OCI-LY1 (cell line): ENCODE data around the gene KRTAP5-8.

Source experiments
- H2AFZ ChIP-seq: fragments of 200-600 bp; sonication (generic), shearing (Covaris generic); 2 replicates; pipeline ENCODE4 v1.6.0; 2014; ENCODE audit warnings: antibody characterized with exemption, mild to moderate bottlenecking, low read length
- H3F3A ChIP-seq: fragments of 200-600 bp; sonication (generic), shearing (Covaris generic); 2 replicates; pipeline ENCODE4 v1.6.0; 2014; ENCODE audit warnings: mild to moderate bottlenecking, antibody characterized with exemption, low read length, moderate library complexity; ENCODE audit not compliant: insufficient read depth
- H3K27ac ChIP-seq: fragments of 200-600 bp; sonication (generic); 2 replicates; pipeline ENCODE4 v1.5.1; 2014; ENCODE audit warnings: low read length, mixed run types, mild to moderate bottlenecking, low read depth; ENCODE audit not compliant: poor library complexity, severe bottlenecking
- H3K27me3 ChIP-seq: fragments of 200-600 bp; sonication (generic); 2 replicates; pipeline ENCODE4 v1.6.0; 2014; ENCODE audit warnings: antibody characterized with exemption, mild to moderate bottlenecking, low read length, moderate library complexity; ENCODE audit not compliant: insufficient read depth
- H3K36me3 ChIP-seq: fragments of 200-600 bp; sonication (generic); 2 replicates; pipeline ENCODE4 v1.6.1; 2014; ENCODE audit warnings: mild to moderate bottlenecking, antibody characterized with exemption, low read length, moderate library complexity, mixed read lengths; ENCODE audit not compliant: insufficient read depth
- H3K4me1 ChIP-seq: fragments of 200-600 bp; sonication (generic); 2 replicates; pipeline ENCODE4 v1.5.1; 2014; ENCODE audit warnings: mild to moderate bottlenecking, low read length, moderate library complexity; ENCODE audit not compliant: insufficient read depth, severe bottlenecking
- H3K4me2 ChIP-seq: fragments of 200-600 bp; sonication (generic), shearing (Covaris generic); 2 replicates; pipeline ENCODE4 v1.6.1; 2014; ENCODE audit warnings: low read length
- H3K4me3 ChIP-seq: fragments of 200-600 bp; sonication (generic); 2 replicates; pipeline ENCODE4 v1.5.1; 2014; ENCODE audit warnings: low read length, low read depth, mild to moderate bottlenecking, mixed read lengths; ENCODE audit not compliant: poor library complexity, severe bottlenecking
- H3K79me2 ChIP-seq: fragments of 200-600 bp; shearing (Covaris generic); 2 replicates; pipeline ENCODE4 v1.6.1; 2016; ENCODE audit warnings: mixed run types, low read length, mixed read lengths; ENCODE audit not compliant: insufficient read depth
- H3K9ac ChIP-seq: fragments of 200-600 bp; sonication (generic), shearing (Covaris generic); 2 replicates; pipeline ENCODE4 v1.6.1; 2014; ENCODE audit warnings: mild to moderate bottlenecking, low read length, mixed read lengths
- H3K9me2 ChIP-seq: fragments of 200-600 bp; sonication (generic), shearing (Covaris generic); 2 replicates; pipeline ENCODE4 v1.6.1; 2014; ENCODE audit warnings: low read depth, mild to moderate bottlenecking, low read length, mixed read lengths
- H3K9me3 ChIP-seq: fragments of 200-600 bp; shearing (Covaris generic); 2 replicates; pipeline ENCODE4 v1.6.1; 2014; ENCODE audit warnings: low read length, mixed read lengths
- H4K20me1 ChIP-seq: fragments of 200-600 bp; sonication (generic), shearing (Covaris generic); 2 replicates; pipeline ENCODE4 v1.6.0; 2016; ENCODE audit warnings: mild to moderate bottlenecking, low read length; ENCODE audit not compliant: insufficient read depth
- EZH2 ChIP-seq: fragments of 200-600 bp; sonication (generic), shearing (Covaris generic); IDR thresholded peaks from 2 replicates; pipeline ENCODE4 v1.8.0; 2017; ENCODE audit warnings: borderline replicate concordance, mixed run types, mild to moderate bottlenecking, antibody characterized with exemption, low read length, moderate library complexity, mixed read lengths
- TF ChIP-seq, protein P1 (sequence below): fragments of 200-600 bp; sonication (generic), shearing (Covaris generic); IDR thresholded peaks from 2 replicates; pipeline ENCODE4 v1.5.1; 2017; ENCODE audit warnings: mild to moderate bottlenecking, antibody characterized with exemption, low read length, moderate library complexity, mixed read lengths

The KRTAP5-8 gene

DNA sequence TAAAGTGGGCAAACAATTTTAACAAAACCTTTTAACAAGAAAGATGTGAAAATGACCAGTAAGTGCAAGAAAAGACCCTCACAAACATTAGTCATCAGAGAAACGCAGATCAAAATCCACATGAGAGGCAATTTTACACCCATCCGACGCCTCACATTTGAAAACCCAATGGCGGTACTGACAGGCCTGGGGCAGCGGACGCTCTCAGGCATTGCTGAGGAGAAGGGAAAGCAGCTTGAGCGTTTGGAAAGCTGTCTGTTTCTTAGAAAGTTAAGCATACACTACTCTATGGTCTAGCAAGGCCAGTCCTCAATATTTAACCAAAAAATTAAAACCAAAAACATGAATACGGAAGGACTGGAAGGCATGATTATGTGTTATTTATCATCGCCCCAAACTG is 2.0 kb upstream of the KRTAP5-8 start:
- no peak for TF ChIP-seq EZH2
- TF ChIP-seq, protein P1, sequence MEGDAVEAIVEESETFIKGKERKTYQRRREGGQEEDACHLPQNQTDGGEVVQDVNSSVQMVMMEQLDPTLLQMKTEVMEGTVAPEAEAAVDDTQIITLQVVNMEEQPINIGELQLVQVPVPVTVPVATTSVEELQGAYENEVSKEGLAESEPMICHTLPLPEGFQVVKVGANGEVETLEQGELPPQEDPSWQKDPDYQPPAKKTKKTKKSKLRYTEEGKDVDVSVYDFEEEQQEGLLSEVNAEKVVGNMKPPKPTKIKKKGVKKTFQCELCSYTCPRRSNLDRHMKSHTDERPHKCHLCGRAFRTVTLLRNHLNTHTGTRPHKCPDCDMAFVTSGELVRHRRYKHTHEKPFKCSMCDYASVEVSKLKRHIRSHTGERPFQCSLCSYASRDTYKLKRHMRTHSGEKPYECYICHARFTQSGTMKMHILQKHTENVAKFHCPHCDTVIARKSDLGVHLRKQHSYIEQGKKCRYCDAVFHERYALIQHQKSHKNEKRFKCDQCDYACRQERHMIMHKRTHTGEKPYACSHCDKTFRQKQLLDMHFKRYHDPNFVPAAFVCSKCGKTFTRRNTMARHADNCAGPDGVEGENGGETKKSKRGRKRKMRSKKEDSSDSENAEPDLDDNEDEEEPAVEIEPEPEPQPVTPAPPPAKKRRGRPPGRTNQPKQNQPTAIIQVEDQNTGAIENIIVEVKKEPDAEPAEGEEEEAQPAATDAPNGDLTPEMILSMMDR: no peak
- Histone ChIP-seq H2AFZ (no peak overlapping the region), H3K4me1 (no peaks in the 10 kb centered on the region), H3K36me3 (no peaks in the 10 kb centered on the region), H3K27me3 (no peaks in the 10 kb centered on the region), H3K9me3 (no peaks in the 10 kb centered on the region), H3K79me2 (no peaks in the 10 kb centered on the region), H3K9ac (no peak overlapping the region), H4K20me1 (no peaks in the 10 kb centered on the region), H3K4me2 (no peak overlapping the region), H3K9me2 (no peaks in the 10 kb centered on the region), H3K27ac (no peak overlapping the region), H3K4me3 (no peak overlapping the region), H3F3A (no peaks in the 10 kb centered on the region)

- TF ChIP-seq EZH2: no peak
- TF ChIP-seq, protein P1: no peak
- H3K79me2 ChIP-seq: no peaks in the 10 kb centered on the region
- no peaks in the 10 kb centered on the region for H3F3A ChIP-seq
- no peak overlapping the region for H3K9ac ChIP-seq
- H3K36me3 ChIP-seq: no peaks in the 10 kb centered on the region; the same call in 1 of the 2 replicates
- H3K27me3 ChIP-seq: peaks cover 8% of the 10 kb centered on the region; the same call in 1 of the 2 replicates
- H4K20me1 ChIP-seq: no peaks in the 10 kb centered on the region
- H3K9me2 ChIP-seq: no peaks in the 10 kb centered on the region
- no peak overlapping the region for H3K27ac ChIP-seq
- H3K4me2 ChIP-seq: no peak overlapping the region
- no peak overlapping the region for H2AFZ ChIP-seq
- H3K4me3 ChIP-seq: no peak overlapping the region
- H3K9me3 ChIP-seq: no peaks in the 10 kb centered on the region
- H3K4me1 ChIP-seq: no peaks in the 10 kb centered on the region
Measured at GRCh38 chr11:71537537-71537936, 288 bp upstream of the KRTAP5-8 start.

DNA sequence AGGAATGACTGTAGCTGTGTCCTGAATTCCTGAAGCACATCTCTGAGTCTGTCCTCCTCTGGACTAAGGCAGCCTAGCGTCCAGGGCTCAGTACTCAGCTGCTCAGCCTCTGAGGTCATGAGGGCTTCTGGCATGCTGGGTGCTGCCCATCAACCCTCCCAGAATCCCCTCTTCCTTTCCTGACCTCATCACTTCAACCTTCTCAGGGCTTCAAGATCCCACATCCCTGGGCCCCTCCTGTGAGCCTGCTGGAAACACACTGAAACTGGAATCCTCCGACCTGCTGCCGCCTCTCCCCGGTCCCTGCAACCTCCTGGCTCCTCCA is 803 bp downstream of the KRTAP5-8 start:
- Histone ChIP-seq H3K27me3 (peaks cover 8% of the 10 kb centered on the region; the same call in 1 of the 2 replicates), H3K4me3 (no peak overlapping the region), H3K36me3 (no peaks in the 10 kb centered on the region; the same call in 1 of the 2 replicates), H3F3A (no peaks in the 10 kb centered on the region), H4K20me1 (no peaks in the 10 kb centered on the region), H3K4me2 (no peak overlapping the region), H3K27ac (no peak overlapping the region), H3K9me2 (no peaks in the 10 kb centered on the region), H3K9me3 (no peaks in the 10 kb centered on the region), H3K79me2 (no peaks in the 10 kb centered on the region), H2AFZ (no peak overlapping the region), H3K9ac (no peak overlapping the region), H3K4me1 (no peaks in the 10 kb centered on the region)
- TF ChIP-seq, protein P1: no peak
- TF ChIP-seq EZH2: no peak
